Mesenteric fat pad (tissue), 1 donor: ENCODE measurements around the gene STARD7. TPM values are rescaled to one million over a fixed set of nuclear protein-coding genes. Genes with fewer than 3 reads are reported as not detected.
"Not testable (repeated sequence)": the region's sequence is repeated elsewhere in the genome, so short reads cannot be mapped to it uniquely, and the experiment has no call there.

Experiments used
- DNase-seq: peaks from one replicate; pipeline ENCODE4 v3.0.0-alpha.2; 2020; ENCODE audit warnings: low spot score
- total RNA-seq: library from RNA; stranded (reverse); fragmentation: NEBNext Ultra II Directional; extraction: Animal tissue kit (Norgen Biotek cat#: 25700); gene quantifications from one replicate; pipeline ENCODE4 v1.2.1, GENCODE V29; 2021
- donor health status: DM: yes; HTN: yes; CAD: no.

Gene STARD7
- total RNA-seq, 1 donor from 2014 or later: 107 TPM

- DNase-seq: no peak
These were observed 29.6 kb upstream of the STARD7 start for GRCh38 chr2:96238266-96238665.

GRCh38 chr2:96236882-96237281 lies 28.3 kb upstream of the STARD7 start:
- no peak for DNase-seq

- DNase-seq: no peak
These were observed 25.3 kb upstream of the STARD7 start for GRCh38 chr2:96233880-96234316.

GRCh38 chr2:96233436-96233835 lies 24.8 kb upstream of the STARD7 start:
- DNase-seq: no peak

- no peak for DNase-seq
These were observed 22.7 kb upstream of the STARD7 start for GRCh38 chr2:96231316-96231715.

- no peak for DNase-seq
These were observed 16.4 kb upstream of the STARD7 start for GRCh38 chr2:96225016-96225533.

GRCh38 chr2:96221106-96221505 lies 12.5 kb upstream of the STARD7 start:
- not testable (repeated sequence) for DNase-seq

- not testable (repeated sequence) for DNase-seq
These were observed 11.3 kb upstream of the STARD7 start for GRCh38 chr2:96219959-96220358.

GRCh38 chr2:96218508-96219131 lies 10.0 kb upstream of the STARD7 start:
- DNase-seq: no peak

- DNase-seq: no peak
These were observed 5.9 kb upstream of the STARD7 start for GRCh38 chr2:96214554-96214953.

GRCh38 chr2:96213379-96213778 lies 4.8 kb upstream of the STARD7 start:
- DNase-seq: no peak

- no peak for DNase-seq
These were observed 3.7 kb upstream of the STARD7 start for GRCh38 chr2:96212339-96212738.

- DNase-seq: no peak
These were observed 1.1 kb upstream of the STARD7 start for GRCh38 chr2:96209729-96210085.

GRCh38 chr2:96209011-96209728 lies 543 bp upstream of the STARD7 start:
- DNase-seq: no peak

GRCh38 chr2:96207774-96208142 lies 869 bp downstream of the STARD7 start:
- DNase-seq: no peak

- no peak for DNase-seq
These were observed 1.4 kb downstream of the STARD7 start for GRCh38 chr2:96207073-96207773.

GRCh38 chr2:96205888-96206287 lies 2.7 kb downstream of the STARD7 start:
- no peak for DNase-seq

GRCh38 chr2:96204836-96205624 lies 3.6 kb downstream of the STARD7 start:
- DNase-seq: no peak

GRCh38 chr2:96203130-96204028 lies 5.2 kb downstream of the STARD7 start:
- DNase-seq: no peak

GRCh38 chr2:96202152-96202854 lies 6.3 kb downstream of the STARD7 start:
- no peak for DNase-seq
